HL-60 (cell line): ENCODE results near the gene FOXF1.

ENCODE experiments used
- DNase-seq, 2 experiments: peaks; one replicate each; pipeline ENCODE4 v3.0.0-alpha.2; 2010 to 2020; ENCODE audit warnings: low read depth in 1 of 2, low spot score in 1 of 2
- H3K27ac ChIP-seq: fragments of 250-450 bp; sonication (Bioruptor Pico); replicated peaks from 2 replicates; pipeline ENCODE4 v1.5.1; 2020; ENCODE audit warnings: mild to moderate bottlenecking, moderate library complexity
- H3K27me3 ChIP-seq: fragments of 250-450 bp; sonication (Bioruptor Pico); 2 replicates; pipeline ENCODE4 v1.5.1; 2021; ENCODE audit warnings: mild to moderate bottlenecking, moderate library complexity; ENCODE audit not compliant: insufficient read depth, poor library complexity, severe bottlenecking
- H3K4me3 ChIP-seq: replicated peaks from 2 replicates; pipeline ENCODE4 v1.5.1; 2011; ENCODE audit warnings: mild to moderate bottlenecking, control low read depth, low read length; ENCODE audit not compliant: insufficient read depth
- GABPA ChIP-seq: IDR thresholded peaks from 2 replicates; pipeline ENCODE4 v1.6.1; 2012; ENCODE audit warnings: low read depth
- POLR2AphosphoS5 ChIP-seq: IDR thresholded peaks from 2 replicates; pipeline ENCODE4 v1.6.1; 2012; ENCODE audit warnings: low read depth
- SPI1 ChIP-seq: IDR thresholded peaks from 2 replicates; pipeline ENCODE4 v1.6.1; 2012; ENCODE audit warnings: low read depth, mild to moderate bottlenecking, borderline replicate concordance
- TF ChIP-seq, protein P1 (sequence below): IDR thresholded peaks from 2 replicates; pipeline ENCODE4 v1.6.1; 2012; ENCODE audit warnings: low read depth; ENCODE audit not compliant: insufficient replicate concordance
- TF ChIP-seq, protein P2 (sequence below): IDR thresholded peaks from one replicate; pipeline ENCODE4 v1.5.1; 2011; ENCODE audit warnings: low read length, control low read depth, inconsistent platforms; ENCODE audit not compliant: insufficient read depth

FOXF1 gene

DNA sequence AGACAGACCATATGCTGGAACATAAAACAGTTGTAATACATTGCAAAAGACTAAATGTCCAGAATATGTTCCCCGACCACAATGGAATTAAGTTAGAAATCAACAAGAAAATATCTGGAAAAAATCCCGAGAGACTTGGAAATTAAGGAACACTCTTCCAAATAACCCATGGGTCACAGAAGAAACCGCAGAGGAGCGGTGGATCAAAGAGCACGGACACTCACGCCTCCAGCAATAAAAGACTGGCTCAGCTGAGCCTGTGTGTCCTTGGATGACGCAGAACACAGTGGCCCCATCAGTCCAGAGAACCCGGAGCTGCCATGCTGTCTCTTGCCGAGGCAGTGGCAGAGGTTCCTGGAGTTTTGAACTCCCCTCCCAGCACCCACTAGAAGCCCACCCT, 30.9 kb upstream of the FOXF1 start:
- no peaks in the 10 kb centered on the region for H3K27me3 ChIP-seq
- H3K4me3 ChIP-seq: no peak overlapping the region
- DNase-seq: no peak
- no peak overlapping the region for H3K27ac ChIP-seq
- TF ChIP-seq, protein P1, sequence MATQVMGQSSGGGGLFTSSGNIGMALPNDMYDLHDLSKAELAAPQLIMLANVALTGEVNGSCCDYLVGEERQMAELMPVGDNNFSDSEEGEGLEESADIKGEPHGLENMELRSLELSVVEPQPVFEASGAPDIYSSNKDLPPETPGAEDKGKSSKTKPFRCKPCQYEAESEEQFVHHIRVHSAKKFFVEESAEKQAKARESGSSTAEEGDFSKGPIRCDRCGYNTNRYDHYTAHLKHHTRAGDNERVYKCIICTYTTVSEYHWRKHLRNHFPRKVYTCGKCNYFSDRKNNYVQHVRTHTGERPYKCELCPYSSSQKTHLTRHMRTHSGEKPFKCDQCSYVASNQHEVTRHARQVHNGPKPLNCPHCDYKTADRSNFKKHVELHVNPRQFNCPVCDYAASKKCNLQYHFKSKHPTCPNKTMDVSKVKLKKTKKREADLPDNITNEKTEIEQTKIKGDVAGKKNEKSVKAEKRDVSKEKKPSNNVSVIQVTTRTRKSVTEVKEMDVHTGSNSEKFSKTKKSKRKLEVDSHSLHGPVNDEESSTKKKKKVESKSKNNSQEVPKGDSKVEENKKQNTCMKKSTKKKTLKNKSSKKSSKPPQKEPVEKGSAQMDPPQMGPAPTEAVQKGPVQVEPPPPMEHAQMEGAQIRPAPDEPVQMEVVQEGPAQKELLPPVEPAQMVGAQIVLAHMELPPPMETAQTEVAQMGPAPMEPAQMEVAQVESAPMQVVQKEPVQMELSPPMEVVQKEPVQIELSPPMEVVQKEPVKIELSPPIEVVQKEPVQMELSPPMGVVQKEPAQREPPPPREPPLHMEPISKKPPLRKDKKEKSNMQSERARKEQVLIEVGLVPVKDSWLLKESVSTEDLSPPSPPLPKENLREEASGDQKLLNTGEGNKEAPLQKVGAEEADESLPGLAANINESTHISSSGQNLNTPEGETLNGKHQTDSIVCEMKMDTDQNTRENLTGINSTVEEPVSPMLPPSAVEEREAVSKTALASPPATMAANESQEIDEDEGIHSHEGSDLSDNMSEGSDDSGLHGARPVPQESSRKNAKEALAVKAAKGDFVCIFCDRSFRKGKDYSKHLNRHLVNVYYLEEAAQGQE: no peak
- TF ChIP-seq SPI1 (no peak), GABPA (no peak), POLR2AphosphoS5 (no peak)
- TF ChIP-seq, protein P2, sequence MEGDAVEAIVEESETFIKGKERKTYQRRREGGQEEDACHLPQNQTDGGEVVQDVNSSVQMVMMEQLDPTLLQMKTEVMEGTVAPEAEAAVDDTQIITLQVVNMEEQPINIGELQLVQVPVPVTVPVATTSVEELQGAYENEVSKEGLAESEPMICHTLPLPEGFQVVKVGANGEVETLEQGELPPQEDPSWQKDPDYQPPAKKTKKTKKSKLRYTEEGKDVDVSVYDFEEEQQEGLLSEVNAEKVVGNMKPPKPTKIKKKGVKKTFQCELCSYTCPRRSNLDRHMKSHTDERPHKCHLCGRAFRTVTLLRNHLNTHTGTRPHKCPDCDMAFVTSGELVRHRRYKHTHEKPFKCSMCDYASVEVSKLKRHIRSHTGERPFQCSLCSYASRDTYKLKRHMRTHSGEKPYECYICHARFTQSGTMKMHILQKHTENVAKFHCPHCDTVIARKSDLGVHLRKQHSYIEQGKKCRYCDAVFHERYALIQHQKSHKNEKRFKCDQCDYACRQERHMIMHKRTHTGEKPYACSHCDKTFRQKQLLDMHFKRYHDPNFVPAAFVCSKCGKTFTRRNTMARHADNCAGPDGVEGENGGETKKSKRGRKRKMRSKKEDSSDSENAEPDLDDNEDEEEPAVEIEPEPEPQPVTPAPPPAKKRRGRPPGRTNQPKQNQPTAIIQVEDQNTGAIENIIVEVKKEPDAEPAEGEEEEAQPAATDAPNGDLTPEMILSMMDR: no peak

DNA sequence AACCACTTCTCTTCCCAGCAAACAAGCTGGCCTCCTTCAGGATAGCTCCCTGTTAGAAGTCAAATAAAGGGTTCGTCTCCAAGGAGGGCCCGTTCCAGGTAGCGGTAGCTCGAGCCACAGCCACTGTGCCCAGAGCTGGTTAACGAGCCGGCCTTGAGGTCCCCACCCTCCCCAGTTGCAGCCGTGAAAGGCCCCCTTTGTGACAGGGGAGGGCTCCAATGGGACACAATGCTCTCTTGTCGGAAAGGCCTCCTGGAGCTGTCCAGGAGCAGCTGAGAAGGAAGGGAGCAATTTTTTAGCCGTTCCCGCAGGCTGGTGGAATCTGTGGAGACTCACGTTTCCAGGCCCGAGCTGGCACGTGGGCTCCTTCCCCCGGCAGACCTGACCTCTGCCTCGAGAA, 29.9 kb upstream of the FOXF1 start:
- no peak overlapping the region for H3K4me3 ChIP-seq
- H3K27ac ChIP-seq: no peak overlapping the region
- no peaks in the 10 kb centered on the region for H3K27me3 ChIP-seq

DNA sequence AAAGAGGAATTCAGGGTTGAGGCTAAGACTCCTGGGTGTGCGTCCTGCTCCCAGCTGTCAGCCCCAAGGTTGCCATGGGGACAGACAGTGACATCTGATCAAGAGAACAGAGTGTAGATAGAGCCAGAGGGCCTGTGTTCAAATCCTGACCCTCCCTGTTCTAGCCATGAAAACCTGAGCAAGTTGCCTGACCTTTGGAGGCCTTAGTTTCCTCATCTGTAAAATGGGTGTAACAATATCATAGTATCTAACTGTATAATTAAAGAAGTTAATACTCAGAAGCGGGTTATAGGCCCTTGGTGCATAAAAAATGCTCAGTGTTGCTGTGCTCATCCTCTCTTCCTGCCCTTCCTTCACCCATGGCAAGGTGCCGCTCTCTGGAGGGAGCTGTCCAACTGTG, 28.7 kb upstream of the FOXF1 start:
- DNase-seq: no peak
- no peaks in the 10 kb centered on the region for H3K27me3 ChIP-seq
- no peak overlapping the region for H3K27ac ChIP-seq
- no peak for TF ChIP-seq POLR2AphosphoS5
- TF ChIP-seq, protein P2: no peak
- TF ChIP-seq GABPA: no peak
- TF ChIP-seq, protein P1: no peak
- TF ChIP-seq SPI1: no peak
- H3K4me3 ChIP-seq: no peak overlapping the region

More for the DNA sequence above, 29.9 kb upstream of the FOXF1 start:
- DNase-seq: no peak
- TF ChIP-seq, protein P2: no peak
- TF ChIP-seq POLR2AphosphoS5 (no peak), SPI1 (no peak), GABPA (no peak)
- TF ChIP-seq, protein P1: no peak
